H1 (cell line): ENCODE measurements around the gene MGMT. TPM values are rescaled to one million over a fixed set of nuclear protein-coding genes. Genes with fewer than 3 reads are reported as not detected.

Experiments
- ASH2L ChIP-seq: fragments of 200-600, 300-600 bp; sonication (generic); IDR thresholded peaks from one replicate; pipeline ENCODE4 v1.7.1; 2017; ENCODE audit warnings: low read length
- CTBP2 ChIP-seq: IDR thresholded peaks from 2 replicates; pipeline ENCODE4 v1.7.0; 2011; ENCODE audit warnings: borderline replicate concordance, mild to moderate bottlenecking, moderate library complexity, mixed read lengths, low read length; ENCODE audit not compliant: insufficient read depth, insufficient read length
- SIN3A ChIP-seq, 2 experiments: IDR thresholded peaks in 1 of 2; conservative IDR thresholded peaks in 1 of 2; 2 replicates each; pipeline ENCODE4 v1.6.1; 2011 to 2012; ENCODE audit warnings: low read length in 2 of 2, improper control_type of control experiment in 1 of 2, low read depth in 1 of 2, mild to moderate bottlenecking in 1 of 2
- SRF ChIP-seq: IDR thresholded peaks from 2 replicates; pipeline ENCODE4 v1.6.1; 2011; ENCODE audit warnings: mild to moderate bottlenecking, low read depth, low read length, moderate library complexity
- SUZ12 ChIP-seq: fragments of 200-600 bp; sonication (generic); IDR thresholded peaks from 2 replicates; pipeline ENCODE4 v1.6.1; 2012; ENCODE audit warnings: mild to moderate bottlenecking, inconsistent platforms, low read length, moderate library complexity, mixed read lengths
- polyA plus RNA-seq, 7 experiments: library from polyadenylated mRNA; depleted of rRNA in 3 of 7; stranded (reverse) in 5 of 7; unstranded in 2 of 7; fragments of >200 nt in 5 of 7; fragments of 200-250 nt in 2 of 7; gene quantifications; 1 replicate in 5 of 7; 2 replicates in 1 of 7; 4 replicates in 1 of 7; pipeline versions ENCODE4 v1.2.1 to v1.2.3, GENCODE V29; 2011 to 2013; ENCODE audit warnings: missing spikeins in 2 of 7, mixed read lengths in 2 of 7
- total RNA-seq: library from RNA; stranded (reverse); fragmentation: NEBNext Ultra II Directional; extraction: Animal tissue kit (Norgen Biotek cat#: 25700); gene quantifications from 2 replicates; pipeline ENCODE4 v1.2.1, GENCODE V29; 2021
- TF ChIP-seq, protein P1 (sequence below): fragments of 300-600 bp; sonication (generic); IDR thresholded peaks from 2 replicates; pipeline ENCODE4 v1.7.1; 2012; ENCODE audit warnings: low read length, moderate library complexity, mild to moderate bottlenecking, inconsistent platforms; ENCODE audit not compliant: insufficient replicate concordance
- TF ChIP-seq, protein P2 (sequence below): IDR thresholded peaks from 2 replicates; pipeline ENCODE4 v1.6.1; 2012; ENCODE audit warnings: inconsistent platforms

The MGMT gene
- total and polyA plus RNA-seq, 2 of the 8 experiments (the other 6 are each of a cell fraction or from before 2014, with no cell fraction given), result 9.9 to 10.7 TPM

DNA sequence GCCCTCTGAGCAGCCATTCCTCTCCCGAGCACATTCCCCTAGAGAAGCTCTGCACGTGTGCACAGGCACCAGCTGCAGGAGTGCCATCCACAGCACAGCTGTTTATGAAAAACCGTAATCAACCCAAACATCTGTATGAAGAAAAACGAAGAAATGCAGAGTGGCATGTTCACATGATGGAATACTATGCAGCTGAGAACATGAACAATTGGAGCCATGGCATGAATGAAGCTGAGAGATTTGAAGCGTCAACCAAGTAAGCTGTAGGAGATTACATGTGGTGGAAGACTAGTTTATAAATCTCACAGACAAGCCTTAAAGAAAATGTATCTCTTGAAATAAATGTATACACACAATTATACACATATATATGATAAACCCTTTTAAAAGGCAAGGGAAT is 320.5 kb downstream of the MGMT start (continued):
- TF ChIP-seq, protein P1, sequence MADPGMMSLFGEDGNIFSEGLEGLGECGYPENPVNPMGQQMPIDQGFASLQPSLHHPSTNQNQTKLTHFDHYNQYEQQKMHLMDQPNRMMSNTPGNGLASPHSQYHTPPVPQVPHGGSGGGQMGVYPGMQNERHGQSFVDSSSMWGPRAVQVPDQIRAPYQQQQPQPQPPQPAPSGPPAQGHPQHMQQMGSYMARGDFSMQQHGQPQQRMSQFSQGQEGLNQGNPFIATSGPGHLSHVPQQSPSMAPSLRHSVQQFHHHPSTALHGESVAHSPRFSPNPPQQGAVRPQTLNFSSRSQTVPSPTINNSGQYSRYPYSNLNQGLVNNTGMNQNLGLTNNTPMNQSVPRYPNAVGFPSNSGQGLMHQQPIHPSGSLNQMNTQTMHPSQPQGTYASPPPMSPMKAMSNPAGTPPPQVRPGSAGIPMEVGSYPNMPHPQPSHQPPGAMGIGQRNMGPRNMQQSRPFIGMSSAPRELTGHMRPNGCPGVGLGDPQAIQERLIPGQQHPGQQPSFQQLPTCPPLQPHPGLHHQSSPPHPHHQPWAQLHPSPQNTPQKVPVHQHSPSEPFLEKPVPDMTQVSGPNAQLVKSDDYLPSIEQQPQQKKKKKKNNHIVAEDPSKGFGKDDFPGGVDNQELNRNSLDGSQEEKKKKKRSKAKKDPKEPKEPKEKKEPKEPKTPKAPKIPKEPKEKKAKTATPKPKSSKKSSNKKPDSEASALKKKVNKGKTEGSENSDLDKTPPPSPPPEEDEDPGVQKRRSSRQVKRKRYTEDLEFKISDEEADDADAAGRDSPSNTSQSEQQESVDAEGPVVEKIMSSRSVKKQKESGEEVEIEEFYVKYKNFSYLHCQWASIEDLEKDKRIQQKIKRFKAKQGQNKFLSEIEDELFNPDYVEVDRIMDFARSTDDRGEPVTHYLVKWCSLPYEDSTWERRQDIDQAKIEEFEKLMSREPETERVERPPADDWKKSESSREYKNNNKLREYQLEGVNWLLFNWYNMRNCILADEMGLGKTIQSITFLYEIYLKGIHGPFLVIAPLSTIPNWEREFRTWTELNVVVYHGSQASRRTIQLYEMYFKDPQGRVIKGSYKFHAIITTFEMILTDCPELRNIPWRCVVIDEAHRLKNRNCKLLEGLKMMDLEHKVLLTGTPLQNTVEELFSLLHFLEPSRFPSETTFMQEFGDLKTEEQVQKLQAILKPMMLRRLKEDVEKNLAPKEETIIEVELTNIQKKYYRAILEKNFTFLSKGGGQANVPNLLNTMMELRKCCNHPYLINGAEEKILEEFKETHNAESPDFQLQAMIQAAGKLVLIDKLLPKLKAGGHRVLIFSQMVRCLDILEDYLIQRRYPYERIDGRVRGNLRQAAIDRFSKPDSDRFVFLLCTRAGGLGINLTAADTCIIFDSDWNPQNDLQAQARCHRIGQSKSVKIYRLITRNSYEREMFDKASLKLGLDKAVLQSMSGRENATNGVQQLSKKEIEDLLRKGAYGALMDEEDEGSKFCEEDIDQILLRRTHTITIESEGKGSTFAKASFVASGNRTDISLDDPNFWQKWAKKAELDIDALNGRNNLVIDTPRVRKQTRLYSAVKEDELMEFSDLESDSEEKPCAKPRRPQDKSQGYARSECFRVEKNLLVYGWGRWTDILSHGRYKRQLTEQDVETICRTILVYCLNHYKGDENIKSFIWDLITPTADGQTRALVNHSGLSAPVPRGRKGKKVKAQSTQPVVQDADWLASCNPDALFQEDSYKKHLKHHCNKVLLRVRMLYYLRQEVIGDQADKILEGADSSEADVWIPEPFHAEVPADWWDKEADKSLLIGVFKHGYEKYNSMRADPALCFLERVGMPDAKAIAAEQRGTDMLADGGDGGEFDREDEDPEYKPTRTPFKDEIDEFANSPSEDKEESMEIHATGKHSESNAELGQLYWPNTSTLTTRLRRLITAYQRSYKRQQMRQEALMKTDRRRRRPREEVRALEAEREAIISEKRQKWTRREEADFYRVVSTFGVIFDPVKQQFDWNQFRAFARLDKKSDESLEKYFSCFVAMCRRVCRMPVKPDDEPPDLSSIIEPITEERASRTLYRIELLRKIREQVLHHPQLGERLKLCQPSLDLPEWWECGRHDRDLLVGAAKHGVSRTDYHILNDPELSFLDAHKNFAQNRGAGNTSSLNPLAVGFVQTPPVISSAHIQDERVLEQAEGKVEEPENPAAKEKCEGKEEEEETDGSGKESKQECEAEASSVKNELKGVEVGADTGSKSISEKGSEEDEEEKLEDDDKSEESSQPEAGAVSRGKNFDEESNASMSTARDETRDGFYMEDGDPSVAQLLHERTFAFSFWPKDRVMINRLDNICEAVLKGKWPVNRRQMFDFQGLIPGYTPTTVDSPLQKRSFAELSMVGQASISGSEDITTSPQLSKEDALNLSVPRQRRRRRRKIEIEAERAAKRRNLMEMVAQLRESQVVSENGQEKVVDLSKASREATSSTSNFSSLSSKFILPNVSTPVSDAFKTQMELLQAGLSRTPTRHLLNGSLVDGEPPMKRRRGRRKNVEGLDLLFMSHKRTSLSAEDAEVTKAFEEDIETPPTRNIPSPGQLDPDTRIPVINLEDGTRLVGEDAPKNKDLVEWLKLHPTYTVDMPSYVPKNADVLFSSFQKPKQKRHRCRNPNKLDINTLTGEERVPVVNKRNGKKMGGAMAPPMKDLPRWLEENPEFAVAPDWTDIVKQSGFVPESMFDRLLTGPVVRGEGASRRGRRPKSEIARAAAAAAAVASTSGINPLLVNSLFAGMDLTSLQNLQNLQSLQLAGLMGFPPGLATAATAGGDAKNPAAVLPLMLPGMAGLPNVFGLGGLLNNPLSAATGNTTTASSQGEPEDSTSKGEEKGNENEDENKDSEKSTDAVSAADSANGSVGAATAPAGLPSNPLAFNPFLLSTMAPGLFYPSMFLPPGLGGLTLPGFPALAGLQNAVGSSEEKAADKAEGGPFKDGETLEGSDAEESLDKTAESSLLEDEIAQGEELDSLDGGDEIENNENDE, result no peak
- no peak for TF ChIP-seq SUZ12
- TF ChIP-seq ASH2L, result no peak
- no peak for TF ChIP-seq SRF
- TF ChIP-seq CTBP2, result no peak
- no peak for TF ChIP-seq SIN3A (conservative IDR thresholded peaks at IDR 0.05 in 1 of 2, IDR thresholded peaks at IDR 0.05 in 1 of 2; ENCODE audit: low read depth in 1 of 2, low read length in 2 of 2)
- TF ChIP-seq, protein P2, sequence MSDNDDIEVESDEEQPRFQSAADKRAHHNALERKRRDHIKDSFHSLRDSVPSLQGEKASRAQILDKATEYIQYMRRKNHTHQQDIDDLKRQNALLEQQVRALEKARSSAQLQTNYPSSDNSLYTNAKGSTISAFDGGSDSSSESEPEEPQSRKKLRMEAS, result no peak
